Measurements from ENCODE around the gene SIM2. TPM values are rescaled to one million over a fixed set of nuclear protein-coding genes. Genes with fewer than 3 reads are reported as not detected.

Gene SIM2
- total and polyA plus RNA-seq, 9 donors, result 0.01 to 0.23 (median 0.11) TPM; not detected in 4

DNA sequence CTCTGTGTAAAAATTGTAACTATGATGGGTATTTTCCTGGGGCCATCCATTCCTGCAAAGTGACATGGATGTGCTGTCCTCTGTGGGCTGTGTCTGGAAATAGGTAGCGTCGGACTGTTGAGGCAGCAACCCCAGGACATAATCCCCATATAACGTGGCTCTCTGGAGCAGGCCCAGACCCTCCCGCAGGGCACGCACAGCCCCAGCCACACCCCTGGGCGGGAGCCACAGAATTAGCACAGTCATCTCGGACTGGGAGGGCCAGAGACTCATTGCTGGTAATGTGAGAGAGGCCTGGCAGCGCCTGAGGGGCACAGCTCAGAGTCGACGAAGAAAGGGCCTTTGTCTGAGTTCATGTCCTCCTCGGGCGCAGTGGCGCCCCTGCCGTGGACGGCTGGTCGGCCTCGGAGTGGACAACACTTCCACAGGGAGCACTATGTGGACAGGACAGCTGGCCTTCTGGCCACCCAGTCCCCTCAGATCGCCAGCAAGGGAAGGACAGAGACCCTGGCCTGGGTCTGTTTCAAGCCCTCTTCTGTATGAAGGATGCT, 20.1 kb downstream of the SIM2 start:
- Histone ChIP-seq H3K36me3 (no peaks in the 10 kb centered on the region), H3K9me3 (no peaks in the 10 kb centered on the region), H3K4me1 (ENCODE audit: insufficient read depth) (no peaks in the 10 kb centered on the region), H3K4me3 (no peak overlapping the region), H3K27ac (no peak overlapping the region), H3K27me3 (no peaks in the 10 kb centered on the region)
- no peak for DNase-seq
- intact Hi-C loops (cut with DNase I), result no loop called here
- 85 to 90% (median 88%) methylated on average over 18 of the region's 18 CpGs for WGBS, 3 donors
- no peak for TF ChIP-seq EP300 (IDR thresholded peaks at IDR 0.05)
- TF ChIP-seq, protein P1, sequence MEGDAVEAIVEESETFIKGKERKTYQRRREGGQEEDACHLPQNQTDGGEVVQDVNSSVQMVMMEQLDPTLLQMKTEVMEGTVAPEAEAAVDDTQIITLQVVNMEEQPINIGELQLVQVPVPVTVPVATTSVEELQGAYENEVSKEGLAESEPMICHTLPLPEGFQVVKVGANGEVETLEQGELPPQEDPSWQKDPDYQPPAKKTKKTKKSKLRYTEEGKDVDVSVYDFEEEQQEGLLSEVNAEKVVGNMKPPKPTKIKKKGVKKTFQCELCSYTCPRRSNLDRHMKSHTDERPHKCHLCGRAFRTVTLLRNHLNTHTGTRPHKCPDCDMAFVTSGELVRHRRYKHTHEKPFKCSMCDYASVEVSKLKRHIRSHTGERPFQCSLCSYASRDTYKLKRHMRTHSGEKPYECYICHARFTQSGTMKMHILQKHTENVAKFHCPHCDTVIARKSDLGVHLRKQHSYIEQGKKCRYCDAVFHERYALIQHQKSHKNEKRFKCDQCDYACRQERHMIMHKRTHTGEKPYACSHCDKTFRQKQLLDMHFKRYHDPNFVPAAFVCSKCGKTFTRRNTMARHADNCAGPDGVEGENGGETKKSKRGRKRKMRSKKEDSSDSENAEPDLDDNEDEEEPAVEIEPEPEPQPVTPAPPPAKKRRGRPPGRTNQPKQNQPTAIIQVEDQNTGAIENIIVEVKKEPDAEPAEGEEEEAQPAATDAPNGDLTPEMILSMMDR (IDR thresholded peaks at IDR 0.05), result no peak
- TF ChIP-seq POLR2A (IDR thresholded peaks at IDR 0.05), result no peak

DNA sequence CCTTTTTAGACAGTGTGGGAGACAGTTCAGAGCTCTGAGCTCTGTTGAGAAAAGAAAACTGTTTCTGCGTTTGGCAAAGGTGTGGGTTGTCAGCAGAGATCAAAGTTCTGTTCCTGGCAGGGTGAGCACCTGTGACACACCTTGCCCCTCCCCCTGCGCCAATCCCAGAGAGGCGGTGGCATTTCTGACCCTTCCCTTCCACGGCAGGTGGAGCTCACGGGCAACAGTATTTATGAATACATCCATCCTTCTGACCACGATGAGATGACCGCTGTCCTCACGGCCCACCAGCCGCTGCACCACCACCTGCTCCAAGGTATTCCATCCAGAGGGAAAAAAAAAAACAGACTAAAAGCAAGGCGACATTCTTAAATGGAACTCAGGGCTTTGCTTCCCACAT, 20.7 kb downstream of the SIM2 start:
- 88 to 91% (median 91%) methylated on average over 10 of the region's 10 CpGs for WGBS, 3 donors
- Histone ChIP-seq H3K9me3 (no peaks in the 10 kb centered on the region), H3K36me3 (no peaks in the 10 kb centered on the region), H3K4me3 (no peak overlapping the region), H3K4me1 (ENCODE audit: insufficient read depth) (no peaks in the 10 kb centered on the region), H3K27ac (no peak overlapping the region), H3K27me3 (no peaks in the 10 kb centered on the region)
- TF ChIP-seq POLR2A (IDR thresholded peaks at IDR 0.05) (no peak), EP300 (IDR thresholded peaks at IDR 0.05) (no peak)
- intact Hi-C loops (cut with DNase I), result no loop called here
- no peak for DNase-seq

DNA sequence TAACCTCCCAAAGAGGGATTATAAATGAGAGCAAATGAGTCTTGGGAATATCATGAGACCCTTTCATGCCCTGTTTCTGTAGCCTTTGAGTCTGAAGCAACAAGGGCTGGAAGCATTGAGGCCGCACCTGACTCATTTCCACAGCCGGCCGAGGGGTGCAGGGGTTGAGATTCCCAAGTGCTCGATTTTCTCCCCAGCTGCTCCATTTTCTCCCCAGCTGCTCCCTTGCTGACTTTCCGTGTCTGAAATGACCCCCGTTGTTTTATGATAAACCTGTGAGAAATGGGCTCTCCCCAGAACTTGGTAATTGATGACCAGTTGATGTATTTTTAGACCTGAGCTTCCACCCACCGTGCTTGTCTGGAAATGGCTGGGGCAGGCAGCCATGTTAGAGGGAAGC, 22.9 kb downstream of the SIM2 start:
- H3K9me3 ChIP-seq, result no peaks in the 10 kb centered on the region
- no peak for DNase-seq
- H3K4me1 ChIP-seq (ENCODE audit: insufficient read depth), result no peaks in the 10 kb centered on the region
- no peak overlapping the region for H3K27ac ChIP-seq
- intact Hi-C loops (cut with DNase I), result no loop called here
- no peaks in the 10 kb centered on the region for H3K36me3 ChIP-seq
- WGBS, 3 donors, result 81 to 92% (median 85%) methylated on average over 7 of the region's 7 CpGs
- no peak for TF ChIP-seq POLR2A (IDR thresholded peaks at IDR 0.05)
- TF ChIP-seq, protein P1 (IDR thresholded peaks at IDR 0.05), result no peak
- no peak for TF ChIP-seq EP300 (IDR thresholded peaks at IDR 0.05)
- H3K27me3 ChIP-seq, result no peaks in the 10 kb centered on the region
- H3K4me3 ChIP-seq, result no peak overlapping the region

DNA sequence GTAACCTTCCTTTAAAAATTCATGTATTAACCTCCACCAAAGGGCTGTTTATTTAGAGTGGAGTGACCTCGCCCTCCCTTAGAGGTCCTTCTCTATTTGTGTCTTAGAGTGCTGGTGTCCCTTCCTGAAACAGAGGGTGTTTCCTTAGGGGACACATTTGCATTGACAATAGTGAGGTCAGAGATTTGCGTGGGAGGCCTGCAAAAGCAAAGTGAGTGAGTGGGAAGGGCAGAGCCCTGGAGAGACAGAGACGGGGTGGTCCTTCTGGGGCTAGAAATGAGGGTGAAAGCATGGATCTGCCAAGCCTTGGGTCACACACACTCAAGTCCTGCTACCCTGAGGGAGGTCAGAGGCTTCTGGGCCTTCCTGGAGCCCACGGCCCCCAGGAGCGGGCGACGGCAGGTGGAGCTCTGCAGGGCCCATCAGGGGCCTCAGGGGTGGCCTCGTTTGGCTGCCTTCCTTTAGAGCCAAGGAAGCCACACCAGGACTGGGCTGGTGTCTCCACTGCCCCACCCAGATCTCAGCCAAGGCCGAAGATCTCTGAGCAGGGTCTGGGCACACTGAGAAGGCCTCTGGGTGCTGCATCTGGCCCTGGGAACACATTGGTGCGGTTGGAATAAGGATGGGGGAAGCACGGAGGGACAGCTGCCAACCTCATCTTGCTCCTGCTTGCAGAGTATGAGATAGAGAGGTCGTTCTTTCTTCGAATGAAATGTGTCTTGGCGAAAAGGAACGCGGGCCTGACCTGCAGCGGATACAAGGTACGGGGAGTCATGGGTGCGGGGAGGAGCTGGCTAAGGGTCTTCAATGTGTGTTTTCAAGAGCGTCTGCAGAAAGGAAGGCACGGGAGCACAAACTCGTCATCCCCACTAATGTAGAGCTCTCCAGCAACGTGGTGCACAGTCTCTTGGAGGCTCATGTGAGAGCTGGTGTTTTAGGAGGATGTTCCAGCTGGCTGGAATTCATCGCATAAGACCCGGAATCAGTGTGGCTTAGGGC, 23.8 kb downstream of the SIM2 start:
- Histone ChIP-seq H3K9me3 (no peaks in the 10 kb centered on the region), H3K4me3 (no peak overlapping the region), H3K4me1 (ENCODE audit: insufficient read depth) (no peaks in the 10 kb centered on the region), H3K27me3 (no peaks in the 10 kb centered on the region), H3K27ac (no peak overlapping the region), H3K36me3 (no peaks in the 10 kb centered on the region)
- 84 to 87% (median 85%) methylated on average over 25 of the region's 25 CpGs for WGBS, 3 donors
- intact Hi-C loops (cut with DNase I), result no loop called here
- TF ChIP-seq POLR2A (IDR thresholded peaks at IDR 0.05) (no peak), EP300 (IDR thresholded peaks at IDR 0.05) (no peak)
- TF ChIP-seq, protein P1 (IDR thresholded peaks at IDR 0.05), result no peak
- DNase-seq, result no peak
